ENCODE measurements around the gene C7orf57.

GRCh38 chr7:48105045-48105444, 69.7 kb downstream of the C7orf57 start:
- TF ChIP-seq POLR2AphosphoS5 (IDR thresholded peaks at IDR 0.05; ENCODE audit: low read depth, low read length) (no peak), POLR2A (IDR thresholded peaks at IDR 0.05; ENCODE audit: low read depth, low read length) (no peak), TAF1 (IDR thresholded peaks at IDR 0.05; ENCODE audit: low read depth, low read length) (no peak), SPI1 (IDR thresholded peaks at IDR 0.05; ENCODE audit: low read depth, low read length) (no peak), PAX5 (IDR thresholded peaks at IDR 0.05; ENCODE audit: insufficient read depth, low read length, severe bottlenecking) (no peak)

Measured in GM12891 (cell line).